Astrocyte (in vitro differentiated cells and primary cell): ENCODE results near the gene ATOSB.

ENCODE experiments used
- EZH2 ChIP-seq: IDR thresholded peaks from 2 replicates; pipeline ENCODE4 v1.6.1; 2012; ENCODE audit warnings: mild to moderate bottlenecking, low read length, inconsistent platforms; ENCODE audit not compliant: insufficient read depth
- TF ChIP-seq, protein P1 (sequence below): IDR thresholded peaks from 2 replicates; pipeline ENCODE4 v1.5.1; 2011; ENCODE audit warnings: low read depth, mild to moderate bottlenecking, inconsistent platforms, low read length, moderate library complexity; ENCODE audit not compliant: insufficient read depth

- TF ChIP-seq, protein P1, sequence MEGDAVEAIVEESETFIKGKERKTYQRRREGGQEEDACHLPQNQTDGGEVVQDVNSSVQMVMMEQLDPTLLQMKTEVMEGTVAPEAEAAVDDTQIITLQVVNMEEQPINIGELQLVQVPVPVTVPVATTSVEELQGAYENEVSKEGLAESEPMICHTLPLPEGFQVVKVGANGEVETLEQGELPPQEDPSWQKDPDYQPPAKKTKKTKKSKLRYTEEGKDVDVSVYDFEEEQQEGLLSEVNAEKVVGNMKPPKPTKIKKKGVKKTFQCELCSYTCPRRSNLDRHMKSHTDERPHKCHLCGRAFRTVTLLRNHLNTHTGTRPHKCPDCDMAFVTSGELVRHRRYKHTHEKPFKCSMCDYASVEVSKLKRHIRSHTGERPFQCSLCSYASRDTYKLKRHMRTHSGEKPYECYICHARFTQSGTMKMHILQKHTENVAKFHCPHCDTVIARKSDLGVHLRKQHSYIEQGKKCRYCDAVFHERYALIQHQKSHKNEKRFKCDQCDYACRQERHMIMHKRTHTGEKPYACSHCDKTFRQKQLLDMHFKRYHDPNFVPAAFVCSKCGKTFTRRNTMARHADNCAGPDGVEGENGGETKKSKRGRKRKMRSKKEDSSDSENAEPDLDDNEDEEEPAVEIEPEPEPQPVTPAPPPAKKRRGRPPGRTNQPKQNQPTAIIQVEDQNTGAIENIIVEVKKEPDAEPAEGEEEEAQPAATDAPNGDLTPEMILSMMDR: no peak
- no peak for TF ChIP-seq EZH2
Observed at GRCh38 chr9:35110327-35110761, 5.3 kb downstream of the ATOSB start.
